Medulla oblongata (tissue), 1 donor: ENCODE measurements around the gene EXOC4.
"Not testable (repeated sequence)": the region's sequence is repeated elsewhere in the genome, so short reads cannot be mapped to it uniquely, and the experiment has no call there.

Source experiments
- DNase-seq: peaks from one replicate; pipeline ENCODE4 v3.0.0-alpha.2; 2015; ENCODE audit errors: extremely low spot score

The EXOC4 gene

GRCh38 chr7:134068670-134069069 is 815.8 kb downstream of the EXOC4 start:
- no peak for DNase-seq

- DNase-seq = no peak
These were observed 816.3 kb downstream of the EXOC4 start for GRCh38 chr7:134069187-134069586.

GRCh38 chr7:134070673-134071072 is 817.8 kb downstream of the EXOC4 start:
- no peak for DNase-seq

- no peak for DNase-seq
These were observed 818.8 kb downstream of the EXOC4 start for GRCh38 chr7:134071355-134072331.

GRCh38 chr7:134073276-134073675 is 820.4 kb downstream of the EXOC4 start:
- no peak for DNase-seq

GRCh38 chr7:134075799-134076198 is 822.9 kb downstream of the EXOC4 start:
- DNase-seq = no peak

GRCh38 chr7:134077560-134077959 is 824.7 kb downstream of the EXOC4 start:
- not testable (repeated sequence) for DNase-seq

- no peak for DNase-seq
These were observed 826.1 kb downstream of the EXOC4 start for GRCh38 chr7:134078991-134079390.

- no peak for DNase-seq
These were observed 828.8 kb downstream of the EXOC4 start for GRCh38 chr7:134081695-134082094.

GRCh38 chr7:134083766-134084487 is 831.0 kb downstream of the EXOC4 start:
- DNase-seq = peak; percentile 12

GRCh38 chr7:134084488-134085144 is 831.7 kb downstream of the EXOC4 start:
- peak; percentile 32 for DNase-seq

- DNase-seq = no peak
These were observed 832.4 kb downstream of the EXOC4 start for GRCh38 chr7:134085311-134085710.

GRCh38 chr7:134086998-134087735 is 834.3 kb downstream of the EXOC4 start:
- DNase-seq = no peak

- DNase-seq = no peak
These were observed 835.3 kb downstream of the EXOC4 start for GRCh38 chr7:134088199-134088598.

GRCh38 chr7:134089446-134089845 is 836.6 kb downstream of the EXOC4 start:
- no peak for DNase-seq

- DNase-seq = no peak
These were observed 845.2 kb downstream of the EXOC4 start for GRCh38 chr7:134098072-134098471.

GRCh38 chr7:134101716-134102115 is 848.8 kb downstream of the EXOC4 start:
- no peak for DNase-seq

GRCh38 chr7:134104166-134104565 is 851.3 kb downstream of the EXOC4 start:
- DNase-seq = no peak

GRCh38 chr7:134105841-134106240 is 853.0 kb downstream of the EXOC4 start:
- no peak for DNase-seq

GRCh38 chr7:134108802-134109201 is 855.9 kb downstream of the EXOC4 start:
- DNase-seq = no peak

- DNase-seq = no peak
These were observed 860.8 kb downstream of the EXOC4 start for GRCh38 chr7:134113655-134114054.

- DNase-seq = no peak
These were observed 862.1 kb downstream of the EXOC4 start for GRCh38 chr7:134114992-134115391.
